ENCODE measurements around the gene SMIM24. TPM values are rescaled to one million over a fixed set of nuclear protein-coding genes. Genes with fewer than 3 reads are reported as not detected.

Gene SMIM24
- total and polyA plus RNA-seq, 9 of the 15 experiments (the other 6 are each of a cell fraction or from before 2014, with no cell fraction given) = 0.45 to 12.3 (median 1.4) TPM; not detected in 1

GRCh38 chr19:3471954-3472655, 8.2 kb downstream of the SMIM24 start:
- FAIRE-seq (peak; percentile 37), ATAC-seq (peak; percentile 84), DNase-seq (ENCODE audit: extremely low read depth in 1 of 4, low spot score in 3 of 4) (peak; percentile 58 to 81 (median 78))
- Histone ChIP-seq H3K9me1 (ENCODE audit: control insufficient read depth, insufficient read depth, low read length) (no peaks in the 10 kb centered on the region), H3K4me2 (ENCODE audit: insufficient read depth, low read length) (no peak overlapping the region), H3K9ac (ENCODE audit: insufficient read depth in 1 of 2, low read depth in 2 of 2, low read length in 2 of 2) (no peak overlapping the region), H3K9me3 (replicated peaks; ENCODE audit: control insufficient read depth, insufficient read depth, low read depth, low read length) (peaks cover 7% of the 10 kb centered on the region), H3K79me2 (ENCODE audit: control insufficient read depth, insufficient read depth, low read length) (no peaks in the 10 kb centered on the region), H3K27me3 (ENCODE audit: control insufficient read depth in 2 of 2, insufficient read depth in 2 of 2, low read length in 2 of 2) (no peaks in the 10 kb centered on the region), H3K4me3 (no peak overlapping the region), H3K36me3 (ENCODE audit: control insufficient read depth, insufficient read depth, low read length) (no peaks in the 10 kb centered on the region), H4K20me1 (replicated peaks; ENCODE audit: control insufficient read depth, insufficient read depth, low read length) (no peaks in the 10 kb centered on the region), H3K27ac (ENCODE audit: extremely low read depth, low read depth, low read length) (no peak overlapping the region), H2AFZ (ENCODE audit: low read depth, low read length) (no peak overlapping the region), H3K4me1 (replicated peaks in 1 of 2; ENCODE audit: control insufficient read depth in 2 of 2, insufficient read depth in 2 of 2, low read length in 2 of 2) (peaks cover 0 to 10% of the 10 kb centered on the region in 2 experiments; a peak in 2 of 5 replicates)
- in situ Hi-C loops (cut with MboI) (loop anchor here (5.0 kb wide), 1 partner anchor 145 kb away; no protein-coding TSS in a partner anchor), intact Hi-C loops (cut with micrococcal nuclease) (no loop called here)
- ChIA-PET CTCF (ENCODE audit: low intra/inter-chr PET ratio) (interaction anchor here (0.6 to 2.6 kb wide), 4 partner anchors 145 to 497 kb away, joined by 3 to 37 read pairs (median 10); no protein-coding TSS in a partner anchor), POLR2A (no interaction called here)
- BruUV-seq (replicated peaks) = no TSS peak
- 10% methylated on average over 20 of the region's 24 CpGs for WGBS (ENCODE audit: insufficient coverage, low coverage, missing lambda C conversion rate)
- peak; percentile 95 for TF ChIP-seq ZBTB7A (IDR thresholded peaks at IDR 0.05; ENCODE audit: borderline replicate concordance, control insufficient read depth, low read depth, low read length)
- peak; percentile 55; the same call in 1 of the 2 replicates for TF ChIP-seq ADNP (tag; IDR thresholded peaks at IDR 0.05)
- no peak for TF ChIP-seq SAFB2 (IDR thresholded peaks at IDR 0.05; ENCODE audit: borderline replicate concordance, low read depth, low read length, severe bottlenecking)
- TF ChIP-seq GTF2F1 (IDR thresholded peaks at IDR 0.05; ENCODE audit: low read depth, low read length) = no peak
- no peak for TF ChIP-seq ZNF239 (CRISPR knock-in tag; IDR thresholded peaks at IDR 0.05)
- TF ChIP-seq NFATC3 (IDR thresholded peaks at IDR 0.05) = no peak
- TF ChIP-seq EGR1 (conservative IDR thresholded peaks at IDR 0.05) = peak; percentile 56
- peak; percentile 71; the same call in 1 of the 2 replicates for TF ChIP-seq ARID2 (IDR thresholded peaks at IDR 0.05)
- peak; percentile 87; the same call in 1 of the 2 replicates for TF ChIP-seq STAG1 (CRISPR knock-in tag; IDR thresholded peaks at IDR 0.05; ENCODE audit: borderline replicate concordance)
- TF ChIP-seq PURB (CRISPR knock-in tag; IDR thresholded peaks at IDR 0.05; ENCODE audit: low read depth) = no peak
- no peak for TF ChIP-seq MXD1 (CRISPR knock-in tag; IDR thresholded peaks at IDR 0.05; ENCODE audit: borderline replicate concordance, poor library complexity, severe bottlenecking)
- TF ChIP-seq LCOR (CRISPR knock-in tag; IDR thresholded peaks at IDR 0.05) = no peak
- TF ChIP-seq, protein P1, sequence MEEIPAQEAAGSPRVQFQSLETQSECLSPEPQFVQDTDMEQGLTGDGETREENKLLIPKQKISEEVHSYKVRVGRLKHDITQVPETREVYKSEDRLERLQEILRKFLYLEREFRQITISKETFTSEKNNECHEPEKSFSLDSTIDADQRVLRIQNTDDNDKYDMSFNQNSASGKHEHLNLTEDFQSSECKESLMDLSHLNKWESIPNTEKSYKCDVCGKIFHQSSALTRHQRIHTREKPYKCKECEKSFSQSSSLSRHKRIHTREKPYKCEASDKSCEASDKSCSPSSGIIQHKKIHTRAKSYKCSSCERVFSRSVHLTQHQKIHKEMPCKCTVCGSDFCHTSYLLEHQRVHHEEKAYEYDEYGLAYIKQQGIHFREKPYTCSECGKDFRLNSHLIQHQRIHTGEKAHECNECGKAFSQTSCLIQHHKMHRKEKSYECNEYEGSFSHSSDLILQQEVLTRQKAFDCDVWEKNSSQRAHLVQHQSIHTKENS (CRISPR knock-in tag; IDR thresholded peaks at IDR 0.05) = no peak
- TF ChIP-seq TCF7 (IDR thresholded peaks at IDR 0.05; ENCODE audit: borderline replicate concordance) = 0 out of 2 replicates have a peak, but pooled peaks have one; percentile 14
- TF ChIP-seq CHD4 (IDR thresholded peaks at IDR 0.05; ENCODE audit: insufficient read depth, insufficient replicate concordance, low read depth, low read length, poor library complexity, severe bottlenecking) = peak; percentile 75
- TF ChIP-seq, protein P2, sequence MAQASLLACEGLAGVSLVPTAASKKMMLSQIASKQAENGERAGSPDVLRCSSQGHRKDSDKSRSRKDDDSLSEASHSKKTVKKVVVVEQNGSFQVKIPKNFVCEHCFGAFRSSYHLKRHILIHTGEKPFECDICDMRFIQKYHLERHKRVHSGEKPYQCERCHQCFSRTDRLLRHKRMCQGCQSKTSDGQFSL (CRISPR knock-in tag; IDR thresholded peaks at IDR 0.05) = peak; percentile 100
- TF ChIP-seq, protein P2 (tag; IDR thresholded peaks at IDR 0.05) = peak in 1 of 2 experiments; percentile 98; a peak in 2 of 4 replicates
